GM19452 (cell line): ENCODE results near the gene ECSIT.
"Not testable (repeated sequence)": the region's sequence is repeated elsewhere in the genome, so short reads cannot be mapped to it uniquely, and the experiment has no call there.

Source experiments
- ATAC-seq: cut with Tn5 transposase; IDR thresholded peaks from one replicate; pipeline ENCODE4 v1.9.1; 2021; ENCODE audit not compliant: unreplicated experiment

Gene ECSIT

GRCh38 chr19:11478167-11479089, 50.5 kb downstream of the ECSIT start:
- no peak for ATAC-seq

GRCh38 chr19:11475861-11476260, 53.1 kb downstream of the ECSIT start:
- no peak for ATAC-seq

GRCh38 chr19:11475343-11475742, 53.6 kb downstream of the ECSIT start:
- ATAC-seq: not testable (repeated sequence)

GRCh38 chr19:11473725-11474124, 55.2 kb downstream of the ECSIT start:
- ATAC-seq: no peak

- not testable (repeated sequence) for ATAC-seq
Measured at GRCh38 chr19:11468266-11468845, 60.6 kb downstream of the ECSIT start.

- no peak for ATAC-seq
Measured at GRCh38 chr19:11465600-11465999, 63.3 kb downstream of the ECSIT start.

GRCh38 chr19:11464333-11465265, 64.3 kb downstream of the ECSIT start:
- no peak for ATAC-seq

- no peak for ATAC-seq
Measured at GRCh38 chr19:11463391-11463790, 65.5 kb downstream of the ECSIT start.

- ATAC-seq: no peak
Measured at GRCh38 chr19:11461453-11461852, 67.5 kb downstream of the ECSIT start.

GRCh38 chr19:11460207-11460606, 68.7 kb downstream of the ECSIT start:
- no peak for ATAC-seq

GRCh38 chr19:11458912-11459311, 70.0 kb downstream of the ECSIT start:
- ATAC-seq: not testable (repeated sequence)

GRCh38 chr19:11458236-11458900, 70.6 kb downstream of the ECSIT start:
- ATAC-seq: no peak

- no peak for ATAC-seq
Measured at GRCh38 chr19:11457831-11458230, 71.1 kb downstream of the ECSIT start.

GRCh38 chr19:11457115-11457514, 71.8 kb downstream of the ECSIT start:
- ATAC-seq: no peak

- ATAC-seq: no peak
Measured at GRCh38 chr19:11456659-11457058, 72.3 kb downstream of the ECSIT start.
